GM12878 (cell line): ENCODE data around the gene TBCD. TPM values are rescaled to one million over a fixed set of nuclear protein-coding genes. Genes with fewer than 3 reads are reported as not detected.

Experiments
- ATAC-seq: fragments of 200-7000 bp; cut with Tn5 transposase; 3 replicates; pipeline ENCODE4 v1.9.1; 2020; ENCODE audit warnings: mild to moderate bottlenecking, moderate library complexity
- BruUV-seq: library from RNA; stranded (reverse); fragments of 400-500 nt; replicated peaks from 2 replicates; lab custom pipeline; 2021; lab: Mats Ljungman, UMichigan
- CTCF ChIA-PET: fragments of 300-600 bp; sonication (Branson Sonifier 250); formaldehyde crosslinking; extraction: SDS; loops from one replicate; lab custom pipeline; 2021; ENCODE audit warnings: inconsistent platforms; lab: Yijun Ruan, JAX
- POLR2A ChIA-PET: fragments of 350-600 bp; formaldehyde crosslinking; extraction: SDS; loops from one replicate; lab custom pipeline; 2021; ENCODE audit warnings: inconsistent platforms; lab: Charles Lee
- RAD21 ChIA-PET: fragments of 300-600 bp; sonication (Branson Sonifier 250); formaldehyde crosslinking; loops from one replicate; lab custom pipeline; 2023; ENCODE audit warnings: antibody characterized with exemption; ENCODE audit not compliant: unreplicated experiment; lab: Charles Lee
- SMC1A ChIA-PET: fragments of 300-600 bp; sonication (Branson Sonifier 250); formaldehyde crosslinking; loops from one replicate; lab custom pipeline; 2023; ENCODE audit not compliant: unreplicated experiment, uncharacterized antibody; lab: Charles Lee
- DNase-seq: peaks from one replicate; pipeline ENCODE4 v3.0.0-alpha.2; 2011; ENCODE audit warnings: low read depth, low spot score
- FAIRE-seq: peaks from 3 replicates; lab custom pipeline; 2011; peaks lifted over from hg19 to GRCh38; lab: Jason Lieb, UNC
- H2AFZ ChIP-seq: 2 replicates; pipeline ENCODE4 v1.6.0; 2011; ENCODE audit warnings: low read depth, low read length, control low read depth; ENCODE audit not compliant: control insufficient read depth
- H3K27ac ChIP-seq: 2 replicates; pipeline ENCODE4 v1.5.1; 2011; ENCODE audit warnings: control low read depth; ENCODE audit not compliant: control insufficient read depth, insufficient read depth
- H3K27me3 ChIP-seq, 2 experiments: replicated peaks in 1 of 2; 2 replicates each; pipeline versions ENCODE4 v1.6.0 to v1.6.1; 2011; ENCODE audit warnings: low read length in 1 of 2; ENCODE audit not compliant: control insufficient read depth in 2 of 2, insufficient read depth in 2 of 2
- H3K36me3 ChIP-seq, 2 experiments: 2 replicates each; pipeline ENCODE4 v1.5.1; 2011; ENCODE audit warnings: low read length in 1 of 2; ENCODE audit not compliant: control insufficient read depth in 2 of 2, insufficient read depth in 2 of 2
- H3K4me1 ChIP-seq: 2 replicates; pipeline ENCODE4 v1.6.1; 2011; ENCODE audit warnings: mild to moderate bottlenecking, low read length, moderate library complexity, mixed read lengths; ENCODE audit not compliant: control insufficient read depth, insufficient read depth
- H3K4me2 ChIP-seq: 2 replicates; pipeline ENCODE4 v1.6.0; 2011; ENCODE audit warnings: control low read depth; ENCODE audit not compliant: control insufficient read depth, insufficient read depth
- H3K4me3 ChIP-seq: fragments of 200-600 bp; sonication (generic); 2 replicates; pipeline ENCODE4 v1.5.1; 2016
- H3K79me2 ChIP-seq: 2 replicates; pipeline ENCODE4 v1.6.0; 2011; ENCODE audit warnings: low read length; ENCODE audit not compliant: control insufficient read depth, insufficient read depth
- H3K9ac ChIP-seq: 2 replicates; pipeline ENCODE4 v1.8.0; 2011; ENCODE audit warnings: low read length, control low read depth, mixed read lengths; ENCODE audit not compliant: control insufficient read depth, insufficient read depth
- H3K9me3 ChIP-seq: replicated peaks from 3 replicates; pipeline ENCODE4 v1.5.1; 2011; ENCODE audit warnings: mild to moderate bottlenecking, low read length; ENCODE audit not compliant: control insufficient read depth, insufficient read depth
- H4K20me1 ChIP-seq: 2 replicates; pipeline ENCODE4 v1.6.0; 2011; ENCODE audit not compliant: control insufficient read depth, insufficient read depth
- CBX3 ChIP-seq: fragments of 200-600 bp; sonication (generic); IDR thresholded peaks from 2 replicates; pipeline ENCODE4 v1.6.1; 2016; ENCODE audit warnings: low read depth, borderline replicate concordance
- CBX5 ChIP-seq: sonication (generic); IDR thresholded peaks from 2 replicates; pipeline ENCODE4 v1.6.1; 2016; ENCODE audit warnings: low read depth, moderate library complexity, mild to moderate bottlenecking, inconsistent platforms
- E2F8 ChIP-seq: fragments of 450-650 bp; IDR thresholded peaks from 2 replicates; pipeline ENCODE4 v1.6.1; 2018; ENCODE audit warnings: mild to moderate bottlenecking, low read depth, moderate library complexity; ENCODE audit not compliant: partially characterized antibody
- ELK1 ChIP-seq: IDR thresholded peaks from 2 replicates; pipeline ENCODE4 v1.6.1; 2012; ENCODE audit warnings: low read depth, low read length, improper control_type of control experiment
- HDAC2 ChIP-seq: fragments of 200-600 bp; sonication (generic); IDR thresholded peaks from 2 replicates; pipeline ENCODE4 v1.6.1; 2017
- HSF1 ChIP-seq: fragments of 150-350 bp; IDR thresholded peaks from 2 replicates; pipeline ENCODE4 v1.6.1; 2014; ENCODE audit warnings: mild to moderate bottlenecking, low read depth, low read length
- MTA2 ChIP-seq: fragments of 450-650 bp; IDR thresholded peaks from 2 replicates; pipeline ENCODE4 v1.6.1; 2016; ENCODE audit warnings: low read depth, mild to moderate bottlenecking, moderate library complexity
- NKRF ChIP-seq: fragments of 450-650 bp; conservative IDR thresholded peaks from 2 replicates; pipeline ENCODE4 v1.6.1; 2017; ENCODE audit warnings: mild to moderate bottlenecking, moderate library complexity
- PAX5 ChIP-seq: IDR thresholded peaks from 2 replicates; pipeline ENCODE4 v1.6.1; 2011; ENCODE audit warnings: low read depth, low read length, borderline replicate concordance
- POLR2AphosphoS5 ChIP-seq: IDR thresholded peaks from 2 replicates; pipeline ENCODE4 v1.6.1; 2011; ENCODE audit warnings: mild to moderate bottlenecking, low read length, inconsistent platforms
- RB1 ChIP-seq: fragments of 450-650 bp; formaldehyde crosslinking; IDR thresholded peaks from 2 replicates; pipeline ENCODE4 v1.6.1; 2017; ENCODE audit warnings: mild to moderate bottlenecking, borderline replicate concordance
- RFX5 ChIP-seq: IDR thresholded peaks from 2 replicates; pipeline ENCODE4 v1.6.1; 2011; ENCODE audit warnings: low read depth, low read length, improper control_type of control experiment
- SMAD5 ChIP-seq: IDR thresholded peaks from 2 replicates; pipeline ENCODE4 v1.6.1; 2016; ENCODE audit warnings: antibody characterized with exemption, low read depth
- SRF ChIP-seq, 2 experiments: IDR thresholded peaks; 2 replicates each; pipeline ENCODE4 v1.6.1; 2011; ENCODE audit warnings: low read depth in 2 of 2, low read length in 2 of 2, mild to moderate bottlenecking in 1 of 2, moderate library complexity in 1 of 2
- SUZ12 ChIP-seq: fragments of 200-600 bp; sonication (generic); IDR thresholded peaks from one replicate; pipeline ENCODE4 v1.6.1; 2018; ENCODE audit warnings: antibody characterized with exemption, mild to moderate bottlenecking; ENCODE audit not compliant: unreplicated experiment
- TAF1 ChIP-seq: IDR thresholded peaks from 2 replicates; pipeline ENCODE4 v1.6.1; 2011; ENCODE audit warnings: mild to moderate bottlenecking, low read depth, low read length, borderline replicate concordance
- WGBS: methylation state at CpG from one replicate; pipeline ENCODE4 v1.1.6; 2016; ENCODE audit warnings: low lambda C conversion rate; ENCODE audit not compliant: insufficient replicate concordance, insufficient coverage; ENCODE audit errors: missing lambda C conversion rate; 5-methylcytosine and 5-hydroxymethylcytosine counted together
- in situ Hi-C: fragments of 300-500 bp; cut with MboI; formaldehyde crosslinking; loops from 9 replicates; pipeline ENCODE4 v1.14.3; 2018; ENCODE audit warnings: mixed read lengths
- intact Hi-C: fragments of 100-400 bp; cut with micrococcal nuclease; formaldehyde crosslinking; loops from one replicate; pipeline ENCODE4 v1.14.2; 2022; ENCODE audit not compliant: unreplicated experiment
- polyA plus RNA-seq, 11 experiments: library from polyadenylated mRNA; depleted of rRNA in 4 of 11; unstranded in 6 of 11; stranded (reverse) in 5 of 11; fragments of >200 nt; fragmentation: Nextera tagmentation in 4 of 11; fragmentation: Illumina TruSeq in 1 of 11; extraction: Ambion mirVana in 4 of 11; extraction: Trizol in 1 of 11; gene quantifications; 1 replicate in 1 of 11; 2 replicates in 10 of 11; pipeline versions ENCODE4 v1.2.1 to v1.2.3, GENCODE V29; 2011 to 2016; ENCODE audit warnings: inconsistent platforms in 2 of 11, missing spikeins in 2 of 11, low read depth in 1 of 11
- total RNA-seq, 4 experiments: library from RNA; depleted of rRNA in 3 of 4; stranded (reverse); fragments of >200 nt in 3 of 4; fragmentation: Illumina TruSeq in 1 of 4; extraction: Trizol in 1 of 4; gene quantifications; 2 replicates each; pipeline versions ENCODE4 v1.2.1 to v1.2.3, GENCODE V29; 2013 to 2021

The TBCD gene
- total and polyA plus RNA-seq, 10 of the 15 experiments (the other 5 are each of a cell fraction or from before 2014, with no cell fraction given), result 10.3 to 114 (median 52.4) TPM

- FAIRE-seq (no peak), DNase-seq (no peak), ATAC-seq (no peak)
- ChIA-PET CTCF (no interaction called here), SMC1A (no interaction called here), RAD21 (no interaction called here), POLR2A (no interaction called here)
- Histone ChIP-seq H3K9me3 (no peaks in the 10 kb centered on the region), H3K27ac (no peak overlapping the region), H3K4me2 (no peak overlapping the region), H3K79me2 (no peaks in the 10 kb centered on the region), H3K36me3 (peaks cover 10 to 30% of the 10 kb centered on the region in 2 experiments), H4K20me1 (no peaks in the 10 kb centered on the region), H3K27me3 (no peaks in the 10 kb centered on the region), H3K4me1 (no peaks in the 10 kb centered on the region), H3K4me3 (no peak overlapping the region), H2AFZ (no peak overlapping the region), H3K9ac (no peak overlapping the region)
- BruUV-seq, result no TSS peak
- in situ Hi-C loops, result no loop called here
- intact Hi-C loops, result no loop called here
- WGBS, result 85% methylated on average over 16 of the region's 16 CpGs
- TF ChIP-seq SUZ12 (no peak), MTA2 (no peak), CBX5 (no peak), HSF1 (no peak), RFX5 (no peak), NKRF (no peak), SMAD5 (no peak), PAX5 (no peak), ELK1 (no peak), POLR2AphosphoS5 (no peak), RB1 (no peak), HDAC2 (no peak), E2F8 (no peak), CBX3 (no peak), SRF (IDR thresholded peaks at IDR 0.05; ENCODE audit: low read depth in 2 of 2, low read length in 2 of 2) (no peak), TAF1 (no peak)
These were observed 150.0 kb downstream of the TBCD start for GRCh38 chr17:82901856-82902255.
